ENCODE data around the gene RPS6KA1. TPM values are rescaled to one million over a fixed set of nuclear protein-coding genes. Genes with fewer than 3 reads are reported as not detected.
A peak's percentile ranks its signal among the peaks of the same experiment; 100 is the strongest.
"Not testable (repeated sequence)": the region's sequence is repeated elsewhere in the genome, so short reads cannot be mapped to it uniquely, and the experiment has no call there.

RPS6KA1 gene
- 100 to 1,000 TPM; 131 to 133 TPM for total RNA-seq

GRCh38 chr1:26529655-26530409 is at the start of gene RPS6KA1:
Gene RPS6KA1, plus strand, starts transcription at chr1:26529761. Its CDS starts 160 bp downstream, at chr1:26529921.
- H3K36me3 Mint-ChIP-seq = no peaks in the 10 kb centered on the region
- H3K9me3 Mint-ChIP-seq = no peaks in the 10 kb centered on the region
- peaks cover 5% of the 10 kb centered on the region for H3K27me3 Mint-ChIP-seq
- H3K4me3 Mint-ChIP-seq = peak within 1 kb of the TSS; percentile 87
- peaks cover 17% of the 10 kb centered on the region for H3K4me1 Mint-ChIP-seq
- DNase-seq = peak; percentile 79
- peak within 1 kb of the TSS; percentile 61 for H3K27ac Mint-ChIP-seq

DNA sequence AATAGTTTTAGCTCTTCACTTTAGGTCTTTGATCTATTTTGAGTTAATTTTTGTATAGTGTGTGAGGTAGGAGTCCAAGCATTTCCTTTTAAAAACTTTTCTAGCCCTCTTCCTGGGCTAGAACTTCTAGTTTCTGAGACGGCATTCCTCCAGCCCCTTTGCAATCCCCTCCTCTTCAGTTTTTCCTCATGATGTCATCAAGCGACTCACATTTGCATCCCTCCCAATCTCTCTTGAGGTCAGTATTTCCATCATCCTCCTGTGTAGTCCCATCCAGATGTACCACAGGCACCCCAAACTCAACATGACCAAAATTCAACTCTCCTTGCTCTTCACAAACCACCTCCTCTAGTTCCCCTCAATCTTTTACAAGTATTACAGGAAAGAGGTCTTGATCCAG is 46.6 kb upstream of the RPS6KA1 start:
- no peaks in the 10 kb centered on the region for H3K9me3 Mint-ChIP-seq
- no peak for DNase-seq
- no peak overlapping the region for H3K4me3 Mint-ChIP-seq
- peaks cover 11% of the 10 kb centered on the region for H3K4me1 Mint-ChIP-seq
- H3K27ac Mint-ChIP-seq = peak overlapping the region; percentile 40
- peaks cover 7% of the 10 kb centered on the region for H3K36me3 Mint-ChIP-seq
- H3K27me3 Mint-ChIP-seq = no peaks in the 10 kb centered on the region

DNA sequence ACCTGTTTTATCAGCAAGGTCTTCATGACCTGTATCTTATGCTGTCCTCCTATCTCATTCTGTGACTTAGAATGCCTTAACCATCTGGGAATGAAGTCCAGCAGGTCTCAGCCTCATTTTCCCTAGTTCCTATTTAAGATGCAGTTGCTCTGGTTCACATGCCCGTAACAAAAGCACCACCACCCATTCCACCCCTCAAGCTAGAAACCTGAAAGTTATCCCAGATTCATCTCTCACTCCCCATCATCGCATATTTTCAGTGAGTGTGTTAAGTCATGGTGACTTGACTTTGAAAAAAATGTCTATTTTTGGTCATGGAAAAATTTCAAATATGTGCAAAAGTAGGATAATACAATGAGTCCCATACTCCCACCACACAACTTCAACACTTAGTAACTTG is 45.6 kb upstream of the RPS6KA1 start:
- Mint-ChIP-seq H3K27me3 (no peaks in the 10 kb centered on the region), H3K27ac (no peak overlapping the region), H3K9me3 (no peaks in the 10 kb centered on the region), H3K36me3 (peaks cover 3% of the 10 kb centered on the region), H3K4me3 (no peak overlapping the region), H3K4me1 (peaks cover 9% of the 10 kb centered on the region)
- no peak for DNase-seq

DNA sequence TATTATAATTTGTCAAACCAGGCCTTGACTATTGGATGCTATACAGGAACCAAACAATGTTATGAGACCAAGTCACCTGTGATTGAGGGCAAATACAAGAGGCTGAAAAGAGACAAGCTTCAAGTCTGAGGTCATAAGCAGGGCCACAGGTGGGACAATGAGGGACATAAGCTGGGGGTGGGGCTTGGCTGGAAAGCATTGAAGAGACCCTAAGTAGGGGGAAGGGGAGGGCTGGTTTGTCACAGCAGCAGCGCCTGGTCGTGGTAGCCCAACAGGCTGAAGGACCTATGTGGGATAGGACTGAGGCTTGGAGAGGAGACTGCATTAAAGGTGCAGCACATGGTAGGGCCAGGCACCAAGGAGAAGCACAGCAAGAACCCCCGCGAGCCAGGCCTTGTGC is 39.4 kb upstream of the RPS6KA1 start:
- no peak overlapping the region for H3K27ac Mint-ChIP-seq
- H3K27me3 Mint-ChIP-seq = no peaks in the 10 kb centered on the region
- no peaks in the 10 kb centered on the region for H3K9me3 Mint-ChIP-seq
- no peaks in the 10 kb centered on the region for H3K4me1 Mint-ChIP-seq
- H3K36me3 Mint-ChIP-seq = no peaks in the 10 kb centered on the region
- DNase-seq = no peak
- no peak overlapping the region for H3K4me3 Mint-ChIP-seq

GRCh38 chr1:26493267-26493666 is 36.3 kb upstream of the RPS6KA1 start:
- Mint-ChIP-seq H3K27ac (no peak overlapping the region), H3K4me3 (no peak overlapping the region), H3K4me1 (peaks cover 2% of the 10 kb centered on the region), H3K9me3 (no peaks in the 10 kb centered on the region), H3K36me3 (no peaks in the 10 kb centered on the region), H3K27me3 (no peaks in the 10 kb centered on the region)
- no peak for DNase-seq

DNA sequence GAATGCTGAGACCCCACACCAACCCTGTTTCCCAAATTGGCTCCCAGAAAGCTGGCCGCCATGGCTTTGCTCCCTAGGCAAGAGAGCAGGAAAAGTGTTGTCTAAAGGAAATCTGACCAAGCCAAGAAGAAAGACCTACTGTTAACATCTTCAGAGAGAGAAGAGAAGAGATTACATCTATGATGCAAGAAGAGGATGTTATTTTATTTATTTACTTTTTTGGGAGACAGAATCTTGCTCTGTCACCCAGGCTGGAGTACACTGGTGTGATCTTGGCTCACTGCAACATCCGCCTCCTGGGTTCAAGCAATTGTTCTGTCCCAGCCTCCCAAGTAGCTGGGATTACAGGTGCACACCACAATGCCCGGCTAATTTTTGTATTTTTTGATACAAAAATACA is 35.6 kb upstream of the RPS6KA1 start:
- Mint-ChIP-seq H3K4me3 (no peak overlapping the region), H3K36me3 (peaks cover 2% of the 10 kb centered on the region), H3K27me3 (no peaks in the 10 kb centered on the region), H3K27ac (no peak overlapping the region), H3K4me1 (peaks cover 6% of the 10 kb centered on the region), H3K9me3 (no peaks in the 10 kb centered on the region)
- DNase-seq = no peak

GRCh38 chr1:26496861-26497260 is 32.7 kb upstream of the RPS6KA1 start:
- H3K4me1 Mint-ChIP-seq = peaks cover 9% of the 10 kb centered on the region
- no peak overlapping the region for H3K4me3 Mint-ChIP-seq
- H3K27ac Mint-ChIP-seq = no peak overlapping the region
- H3K36me3 Mint-ChIP-seq = peaks cover 4% of the 10 kb centered on the region
- DNase-seq = no peak
- H3K27me3 Mint-ChIP-seq = no peaks in the 10 kb centered on the region
- no peaks in the 10 kb centered on the region for H3K9me3 Mint-ChIP-seq

- H3K9me3 Mint-ChIP-seq = no peaks in the 10 kb centered on the region
- peak overlapping the region; percentile 26 for H3K4me3 Mint-ChIP-seq
- no peak for DNase-seq
- peaks cover 4% of the 10 kb centered on the region for H3K36me3 Mint-ChIP-seq
- peaks cover 9% of the 10 kb centered on the region for H3K4me1 Mint-ChIP-seq
- no peaks in the 10 kb centered on the region for H3K27me3 Mint-ChIP-seq
- no peak overlapping the region for H3K27ac Mint-ChIP-seq
Observed at GRCh38 chr1:26498894-26499293, 30.7 kb upstream of the RPS6KA1 start.

DNA sequence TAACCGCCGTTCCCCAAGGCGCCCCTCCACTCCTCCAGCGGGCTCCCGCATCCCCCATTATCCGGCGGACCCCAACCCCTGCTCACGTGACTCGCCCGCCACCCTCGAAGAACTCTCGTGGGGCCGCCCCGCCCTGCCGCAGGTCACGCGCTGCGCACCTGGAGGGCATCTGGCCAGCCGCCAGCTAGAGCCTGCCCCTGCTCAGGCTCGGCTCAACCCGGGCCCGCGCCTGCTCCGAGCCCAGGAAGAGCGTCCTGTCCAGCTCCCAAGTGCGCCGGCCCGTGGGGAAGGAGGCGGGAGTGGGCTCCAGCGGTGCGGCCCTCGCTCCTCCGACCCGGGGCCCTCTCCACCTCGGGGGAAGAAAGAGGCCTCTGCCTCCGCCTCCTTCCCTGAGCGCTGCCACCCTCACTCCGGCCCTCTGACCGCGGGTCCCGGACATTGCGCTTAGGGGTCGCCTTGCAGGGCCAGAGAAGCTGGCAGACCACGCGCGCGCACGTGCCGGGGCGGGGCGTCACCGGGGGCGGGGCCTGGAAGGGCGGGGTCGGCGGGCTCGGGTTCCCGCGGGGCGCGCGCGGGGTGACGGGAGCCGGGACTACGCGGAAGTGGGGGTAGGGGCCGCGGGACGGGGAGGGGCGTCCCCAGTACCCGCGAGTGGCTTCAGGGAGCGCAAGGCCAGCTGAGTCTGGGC is 28.9 kb upstream of the RPS6KA1 start:
- Mint-ChIP-seq H3K27me3 (no peaks in the 10 kb centered on the region), H3K4me3 (peak overlapping the region; percentile 88), H3K36me3 (peaks cover 4% of the 10 kb centered on the region), H3K4me1 (peaks cover 9% of the 10 kb centered on the region), H3K27ac (peak overlapping the region; percentile 96), H3K9me3 (no peaks in the 10 kb centered on the region)
- DNase-seq = peak; percentile 92

DNA sequence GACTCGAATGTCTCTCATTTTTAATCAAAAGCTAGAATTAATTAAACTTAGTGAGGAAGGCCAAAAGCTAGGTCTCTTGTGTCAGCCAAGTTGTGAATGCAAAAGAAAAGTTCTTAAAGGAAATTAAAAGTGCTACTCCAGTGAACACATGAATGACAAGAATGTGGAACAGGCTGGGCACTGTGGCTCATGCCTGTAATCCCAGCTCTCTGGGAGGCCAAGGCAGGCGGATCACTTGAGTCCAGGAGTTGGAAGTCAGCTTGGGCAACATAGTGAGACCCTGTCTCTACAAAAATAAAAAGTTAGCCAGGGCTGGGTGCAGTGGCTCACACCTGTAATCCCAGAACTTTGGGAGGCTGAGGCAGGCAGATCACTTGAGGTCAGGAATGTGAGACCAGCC is 18.9 kb upstream of the RPS6KA1 start:
- not testable (repeated sequence) for H3K4me3 Mint-ChIP-seq, H3K27me3 Mint-ChIP-seq, H3K36me3 Mint-ChIP-seq, H3K27ac Mint-ChIP-seq, DNase-seq, H3K4me1 Mint-ChIP-seq, H3K9me3 Mint-ChIP-seq

DNA sequence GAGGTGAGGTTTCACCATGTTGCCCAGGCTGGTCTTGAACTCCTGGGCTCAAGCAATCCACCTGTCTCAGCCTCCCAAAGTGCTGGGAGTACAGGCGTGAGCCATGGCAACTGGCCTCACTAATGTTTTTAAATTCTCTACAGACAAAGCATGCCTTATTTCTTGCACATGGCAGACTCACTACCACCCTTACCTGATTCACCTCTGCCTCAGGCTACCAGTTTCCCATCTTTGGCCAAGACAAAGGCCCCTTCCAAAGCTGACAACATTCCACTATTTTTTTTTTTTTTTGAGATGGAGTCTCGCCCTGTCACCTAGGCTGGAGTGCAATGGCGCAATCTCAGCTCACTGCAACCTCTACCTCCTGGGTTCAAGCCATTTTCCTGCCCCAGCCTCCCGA is 13.7 kb upstream of the RPS6KA1 start:
- H3K9me3 Mint-ChIP-seq, H3K4me3 Mint-ChIP-seq, H3K27me3 Mint-ChIP-seq, H3K4me1 Mint-ChIP-seq, H3K36me3 Mint-ChIP-seq, DNase-seq, H3K27ac Mint-ChIP-seq: not testable (repeated sequence)

- Mint-ChIP-seq H3K27ac (no peak overlapping the region), H3K27me3 (no peaks in the 10 kb centered on the region), H3K9me3 (no peaks in the 10 kb centered on the region), H3K4me3 (no peak overlapping the region), H3K4me1 (no peaks in the 10 kb centered on the region), H3K36me3 (no peaks in the 10 kb centered on the region)
- DNase-seq = no peak
Observed at GRCh38 chr1:26516987-26517765, 12.4 kb upstream of the RPS6KA1 start.

DNA sequence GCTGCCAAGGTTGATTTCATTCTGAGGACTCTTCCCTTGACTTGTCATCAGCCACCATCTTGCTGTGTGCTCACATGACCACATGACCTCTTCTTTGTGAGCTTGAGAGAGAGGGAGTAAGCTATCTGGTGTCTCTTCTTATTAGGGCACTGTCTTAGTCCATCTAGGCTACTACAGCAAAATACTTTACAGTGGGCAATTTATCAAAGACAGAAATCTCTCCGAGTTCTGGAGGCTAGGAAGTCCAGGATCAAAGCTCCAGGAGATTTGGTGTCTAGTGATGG is 11.9 kb upstream of the RPS6KA1 start:
- no peak for DNase-seq
- Mint-ChIP-seq H3K27ac (no peak overlapping the region), H3K9me3 (no peaks in the 10 kb centered on the region), H3K4me1 (no peaks in the 10 kb centered on the region), H3K36me3 (no peaks in the 10 kb centered on the region), H3K27me3 (no peaks in the 10 kb centered on the region), H3K4me3 (no peak overlapping the region)

- no peak for DNase-seq
- H3K4me1 Mint-ChIP-seq = no peaks in the 10 kb centered on the region
- no peaks in the 10 kb centered on the region for H3K27me3 Mint-ChIP-seq
- no peak overlapping the region for H3K4me3 Mint-ChIP-seq
- H3K27ac Mint-ChIP-seq = no peak overlapping the region
- no peaks in the 10 kb centered on the region for H3K9me3 Mint-ChIP-seq
- no peaks in the 10 kb centered on the region for H3K36me3 Mint-ChIP-seq
Observed at GRCh38 chr1:26518355-26518754, 11.2 kb upstream of the RPS6KA1 start.

DNA sequence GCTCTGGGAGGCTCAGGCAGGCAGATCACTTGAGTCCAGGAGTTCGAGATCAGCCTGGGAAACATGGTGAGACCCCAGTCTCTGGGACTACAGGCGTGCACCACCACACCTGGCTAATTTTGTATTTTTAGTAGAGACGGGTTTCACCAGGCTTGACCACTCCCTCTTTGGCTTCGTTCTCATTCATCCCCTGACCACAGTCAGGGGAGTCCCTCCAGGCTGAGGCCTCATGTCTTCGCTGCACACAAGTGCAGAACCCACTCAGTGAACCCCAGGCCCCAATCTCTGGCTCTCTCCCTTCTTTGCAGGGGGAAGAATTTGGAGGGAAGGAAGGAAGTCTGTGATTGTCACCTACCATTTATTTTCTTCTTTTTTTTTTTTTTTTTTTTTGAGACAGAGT is 9.2 kb upstream of the RPS6KA1 start:
- DNase-seq = no peak
- H3K27me3 Mint-ChIP-seq = peaks cover 7% of the 10 kb centered on the region
- H3K36me3 Mint-ChIP-seq = no peaks in the 10 kb centered on the region
- no peak overlapping the region for H3K4me3 Mint-ChIP-seq
- peaks cover 2% of the 10 kb centered on the region for H3K4me1 Mint-ChIP-seq
- H3K9me3 Mint-ChIP-seq = no peaks in the 10 kb centered on the region
- H3K27ac Mint-ChIP-seq = no peak overlapping the region
